ENCODE results near the gene COP1.
A peak's percentile ranks its signal among the peaks of the same experiment; 100 is the strongest.
"Not testable (repeated sequence)": the region's sequence is repeated elsewhere in the genome, so short reads cannot be mapped to it uniquely, and the experiment has no call there.

COP1 gene

GRCh38 chr1:176206961-176207902 is at the start of gene COP1:
Gene COP1 (minus strand): TSS chr1:176207286. CDS start chr1:176206978, 308 bp downstream.
- DNase-seq, result peak; percentile 89

GRCh38 chr1:176252191-176252590 is 45.1 kb upstream of the COP1 start:
- DNase-seq, result no peak

GRCh38 chr1:176244851-176245250 is 37.8 kb upstream of the COP1 start:
- no peak for DNase-seq

GRCh38 chr1:176243746-176244145 is 36.7 kb upstream of the COP1 start:
- DNase-seq, result no peak

GRCh38 chr1:176241385-176242015 is 34.4 kb upstream of the COP1 start:
- no peak for DNase-seq

- not testable (repeated sequence) for DNase-seq
Observed at GRCh38 chr1:176233657-176234056, 26.6 kb upstream of the COP1 start.

GRCh38 chr1:176227579-176227978 is 20.5 kb upstream of the COP1 start:
- DNase-seq, result no peak

- DNase-seq, result no peak
Observed at GRCh38 chr1:176225911-176226310, 18.8 kb upstream of the COP1 start.

GRCh38 chr1:176225479-176225875 is 18.4 kb upstream of the COP1 start:
- no peak for DNase-seq

- no peak for DNase-seq
Observed at GRCh38 chr1:176222196-176222595, 15.1 kb upstream of the COP1 start.

- DNase-seq, result no peak
Observed at GRCh38 chr1:176220100-176220689, 13.1 kb upstream of the COP1 start.

GRCh38 chr1:176217461-176218099 is 10.5 kb upstream of the COP1 start:
- no peak for DNase-seq

GRCh38 chr1:176216031-176216430 is 8.9 kb upstream of the COP1 start:
- no peak for DNase-seq

GRCh38 chr1:176211396-176212165 is 4.5 kb upstream of the COP1 start:
- no peak for DNase-seq

- DNase-seq, result peak; percentile 32
Observed at GRCh38 chr1:176208034-176208433, 948 bp upstream of the COP1 start.

- DNase-seq, result peak; percentile 61
Observed at GRCh38 chr1:176206006-176206960, 803 bp downstream of the COP1 start.

GRCh38 chr1:176205332-176205914 is 1.7 kb downstream of the COP1 start:
- DNase-seq, result no peak

- DNase-seq, result not testable (repeated sequence)
Observed at GRCh38 chr1:176204655-176205054, 2.4 kb downstream of the COP1 start.

- DNase-seq, result no peak
Observed at GRCh38 chr1:176203735-176204134, 3.4 kb downstream of the COP1 start.

- DNase-seq, result no peak
Observed at GRCh38 chr1:176201568-176201967, 5.5 kb downstream of the COP1 start.

- DNase-seq, result no peak
Observed at GRCh38 chr1:176199707-176200106, 7.4 kb downstream of the COP1 start.
